HEK293T (cell line): ENCODE measurements around the gene ABLIM2.

Experiments
- BHLHE40 ChIP-seq: fragments of 450-650 bp; IDR thresholded peaks from 2 replicates; pipeline ENCODE4 v1.6.1; 2016; ENCODE audit warnings: mild to moderate bottlenecking, moderate library complexity, borderline replicate concordance
- ELF4 ChIP-seq: fragments of 450-650 bp; IDR thresholded peaks from 2 replicates; pipeline ENCODE4 v1.6.1; 2017; ENCODE audit warnings: antibody characterized with exemption
- FOXA1 ChIP-seq: fragments of 450-650 bp; IDR thresholded peaks from 2 replicates; pipeline ENCODE4 v1.6.1; 2016; ENCODE audit warnings: mild to moderate bottlenecking
- FOXK2 ChIP-seq: fragments of 450-650 bp; IDR thresholded peaks from 2 replicates; pipeline ENCODE4 v1.6.1; 2016; ENCODE audit warnings: mild to moderate bottlenecking
- FOXM1 ChIP-seq: fragments of 450-650 bp; IDR thresholded peaks from 2 replicates; pipeline ENCODE4 v1.6.1; 2017; ENCODE audit warnings: mild to moderate bottlenecking, borderline replicate concordance
- L3MBTL2 ChIP-seq: fragments of 450-650 bp; conservative IDR thresholded peaks from 2 replicates; pipeline ENCODE4 v1.6.1; 2016; ENCODE audit warnings: mild to moderate bottlenecking
- LEF1 ChIP-seq: fragments of 450-650 bp; IDR thresholded peaks from 2 replicates; pipeline ENCODE4 v1.6.1; 2017; ENCODE audit warnings: mild to moderate bottlenecking, borderline replicate concordance
- NFRKB ChIP-seq: fragments of 450-650 bp; IDR thresholded peaks from 2 replicates; pipeline ENCODE4 v1.6.1; 2016; ENCODE audit warnings: mild to moderate bottlenecking, moderate library complexity
- SP1 ChIP-seq: fragments of 450-650 bp; IDR thresholded peaks from 2 replicates; pipeline ENCODE4 v1.6.1; 2017
- SUZ12 ChIP-seq: fragments of 450-650 bp; IDR thresholded peaks from 2 replicates; pipeline ENCODE4 v1.6.1; 2016; ENCODE audit warnings: mild to moderate bottlenecking
- TARDBP ChIP-seq: fragments of 450-650 bp; IDR thresholded peaks from 2 replicates; pipeline ENCODE4 v1.6.1; 2016
- ZNF384 ChIP-seq: fragments of 450-650 bp; IDR thresholded peaks from 2 replicates; pipeline ENCODE4 v1.6.1; 2016
- TF ChIP-seq, protein P1 (sequence below): fragments of 450-650 bp; IDR thresholded peaks from 2 replicates; pipeline ENCODE4 v1.6.1; 2016

DNA sequence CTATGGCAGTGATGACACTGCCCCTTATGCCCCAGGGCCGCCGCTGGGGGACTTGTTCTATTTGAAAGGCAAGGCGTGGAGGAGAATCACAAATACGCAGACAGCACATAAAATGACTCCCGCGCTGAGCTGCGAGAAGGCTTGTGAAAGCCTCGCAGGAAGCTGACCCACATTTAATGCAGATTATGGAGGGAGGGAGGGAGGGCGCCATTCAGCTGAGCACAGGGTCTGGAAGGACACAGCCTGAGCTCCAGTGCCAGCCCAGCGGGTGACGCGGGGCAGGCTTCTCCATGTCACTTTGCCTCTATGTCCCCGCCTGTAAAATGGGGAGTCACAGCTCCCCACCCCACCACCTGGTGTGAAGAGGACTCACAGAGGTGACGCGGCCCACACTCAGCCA lies 14.3 kb downstream of the ABLIM2 start:
- TF ChIP-seq L3MBTL2, result no peak
- TF ChIP-seq NFRKB, result no peak
- no peak for TF ChIP-seq SP1
- TF ChIP-seq, protein P1, sequence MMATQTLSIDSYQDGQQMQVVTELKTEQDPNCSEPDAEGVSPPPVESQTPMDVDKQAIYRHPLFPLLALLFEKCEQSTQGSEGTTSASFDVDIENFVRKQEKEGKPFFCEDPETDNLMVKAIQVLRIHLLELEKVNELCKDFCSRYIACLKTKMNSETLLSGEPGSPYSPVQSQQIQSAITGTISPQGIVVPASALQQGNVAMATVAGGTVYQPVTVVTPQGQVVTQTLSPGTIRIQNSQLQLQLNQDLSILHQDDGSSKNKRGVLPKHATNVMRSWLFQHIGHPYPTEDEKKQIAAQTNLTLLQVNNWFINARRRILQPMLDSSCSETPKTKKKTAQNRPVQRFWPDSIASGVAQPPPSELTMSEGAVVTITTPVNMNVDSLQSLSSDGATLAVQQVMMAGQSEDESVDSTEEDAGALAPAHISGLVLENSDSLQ, result no peak
- TF ChIP-seq ELF4, result no peak
- TF ChIP-seq ZNF384, result no peak
- no peak for TF ChIP-seq FOXM1
- TF ChIP-seq FOXK2, result no peak
- no peak for TF ChIP-seq BHLHE40
- no peak for TF ChIP-seq TARDBP
- TF ChIP-seq LEF1, result no peak
- no peak for TF ChIP-seq SUZ12
- TF ChIP-seq FOXA1, result no peak
